A673 (cell line): ENCODE measurements around the gene MUC22.

Source experiments
- EZH2 ChIP-seq: fragments of 200-600 bp; sonication (generic); IDR thresholded peaks from 2 replicates; pipeline ENCODE4 v1.6.1; 2017; ENCODE audit warnings: borderline replicate concordance, low read depth, mild to moderate bottlenecking, mixed read lengths, antibody characterized with exemption, low read length; ENCODE audit not compliant: poor library complexity, severe bottlenecking
- TF ChIP-seq, protein P1 (sequence below): fragments of 300-800, 200-600 bp; sonication (generic); conservative IDR thresholded peaks from 2 replicates; pipeline ENCODE4 v1.5.1; 2017; ENCODE audit warnings: low read depth, mild to moderate bottlenecking, antibody characterized with exemption, low read length, moderate library complexity, mixed read lengths

DNA sequence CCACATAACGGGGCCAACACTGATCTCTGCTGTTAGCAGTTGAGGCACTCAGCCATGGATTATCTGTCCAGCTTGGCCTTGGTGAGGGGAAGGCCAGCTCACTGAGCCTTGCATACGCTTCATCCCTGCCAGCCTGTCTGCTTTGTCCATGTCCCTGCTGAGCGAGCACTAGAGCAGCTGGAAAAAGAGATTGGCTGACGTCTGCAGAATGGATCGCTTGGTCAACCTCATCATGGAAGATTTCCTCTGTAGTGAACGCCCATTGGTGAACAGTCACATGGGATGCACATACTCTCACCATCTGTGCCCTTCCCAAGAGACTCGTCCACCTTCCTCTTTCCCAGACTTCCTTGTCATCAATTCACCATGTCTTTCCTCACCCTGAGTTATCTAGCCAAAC is 26.9 kb downstream of the MUC22 start:
- TF ChIP-seq, protein P1, sequence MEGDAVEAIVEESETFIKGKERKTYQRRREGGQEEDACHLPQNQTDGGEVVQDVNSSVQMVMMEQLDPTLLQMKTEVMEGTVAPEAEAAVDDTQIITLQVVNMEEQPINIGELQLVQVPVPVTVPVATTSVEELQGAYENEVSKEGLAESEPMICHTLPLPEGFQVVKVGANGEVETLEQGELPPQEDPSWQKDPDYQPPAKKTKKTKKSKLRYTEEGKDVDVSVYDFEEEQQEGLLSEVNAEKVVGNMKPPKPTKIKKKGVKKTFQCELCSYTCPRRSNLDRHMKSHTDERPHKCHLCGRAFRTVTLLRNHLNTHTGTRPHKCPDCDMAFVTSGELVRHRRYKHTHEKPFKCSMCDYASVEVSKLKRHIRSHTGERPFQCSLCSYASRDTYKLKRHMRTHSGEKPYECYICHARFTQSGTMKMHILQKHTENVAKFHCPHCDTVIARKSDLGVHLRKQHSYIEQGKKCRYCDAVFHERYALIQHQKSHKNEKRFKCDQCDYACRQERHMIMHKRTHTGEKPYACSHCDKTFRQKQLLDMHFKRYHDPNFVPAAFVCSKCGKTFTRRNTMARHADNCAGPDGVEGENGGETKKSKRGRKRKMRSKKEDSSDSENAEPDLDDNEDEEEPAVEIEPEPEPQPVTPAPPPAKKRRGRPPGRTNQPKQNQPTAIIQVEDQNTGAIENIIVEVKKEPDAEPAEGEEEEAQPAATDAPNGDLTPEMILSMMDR, result no peak
- no peak for TF ChIP-seq EZH2
